ENCODE results near the gene C1orf198. TPM values are rescaled to one million over a fixed set of nuclear protein-coding genes. Genes with fewer than 3 reads are reported as not detected.

The C1orf198 gene
- total RNA-seq, 2 experiments from 2014 or later, result 6.2 to 6.9 TPM

GRCh38 chr1:230898748-230899147, 30.4 kb upstream of the C1orf198 start:
- Mint-ChIP-seq H3K4me3 (no peak overlapping the region), H3K27ac (no peak overlapping the region), H3K36me3 (ENCODE audit: low read depth) (no peaks in the 10 kb centered on the region), H3K27me3 (no peaks in the 10 kb centered on the region), H3K9me3 (no peaks in the 10 kb centered on the region), H3K4me1 (ENCODE audit: low read depth) (no peaks in the 10 kb centered on the region)
- intact Hi-C loops (cut with micrococcal nuclease), result no loop called here
- no peak for ATAC-seq
- ChIA-PET POLR2A (interaction anchor here (0.6 to 0.7 kb wide), 2 partner anchors 312 to 812 kb away, joined by 3 read pairs; no protein-coding TSS in a partner anchor), CTCF (interaction anchor here (1.2 kb wide), 1 partner anchor 18 kb away, joined by 3 read pairs; no protein-coding TSS in a partner anchor)
- no peak for DNase-seq
- TF ChIP-seq, protein P1, sequence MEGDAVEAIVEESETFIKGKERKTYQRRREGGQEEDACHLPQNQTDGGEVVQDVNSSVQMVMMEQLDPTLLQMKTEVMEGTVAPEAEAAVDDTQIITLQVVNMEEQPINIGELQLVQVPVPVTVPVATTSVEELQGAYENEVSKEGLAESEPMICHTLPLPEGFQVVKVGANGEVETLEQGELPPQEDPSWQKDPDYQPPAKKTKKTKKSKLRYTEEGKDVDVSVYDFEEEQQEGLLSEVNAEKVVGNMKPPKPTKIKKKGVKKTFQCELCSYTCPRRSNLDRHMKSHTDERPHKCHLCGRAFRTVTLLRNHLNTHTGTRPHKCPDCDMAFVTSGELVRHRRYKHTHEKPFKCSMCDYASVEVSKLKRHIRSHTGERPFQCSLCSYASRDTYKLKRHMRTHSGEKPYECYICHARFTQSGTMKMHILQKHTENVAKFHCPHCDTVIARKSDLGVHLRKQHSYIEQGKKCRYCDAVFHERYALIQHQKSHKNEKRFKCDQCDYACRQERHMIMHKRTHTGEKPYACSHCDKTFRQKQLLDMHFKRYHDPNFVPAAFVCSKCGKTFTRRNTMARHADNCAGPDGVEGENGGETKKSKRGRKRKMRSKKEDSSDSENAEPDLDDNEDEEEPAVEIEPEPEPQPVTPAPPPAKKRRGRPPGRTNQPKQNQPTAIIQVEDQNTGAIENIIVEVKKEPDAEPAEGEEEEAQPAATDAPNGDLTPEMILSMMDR (IDR thresholded peaks at IDR 0.05), result no peak

DNA sequence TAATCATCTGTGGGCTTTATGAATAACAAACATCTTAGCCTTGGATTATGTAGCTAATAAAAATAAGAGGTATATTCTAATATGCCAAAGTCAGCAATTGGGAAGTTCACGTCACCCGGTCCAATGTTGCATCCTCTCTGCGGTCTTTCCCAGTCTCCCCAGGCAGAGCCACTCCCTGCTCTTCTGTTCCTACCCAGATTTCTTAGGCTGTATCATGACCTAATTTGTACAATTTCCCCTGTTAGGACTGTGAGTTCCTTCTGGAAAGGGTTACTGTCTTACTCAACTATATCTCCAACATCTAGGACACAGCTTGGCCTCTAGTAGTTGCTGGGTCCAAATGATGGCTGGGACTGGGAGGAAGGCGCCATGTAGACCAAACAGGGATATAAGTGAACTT, 29.8 kb upstream of the C1orf198 start:
- no peak for DNase-seq

GRCh38 chr1:230896779-230897178, 28.5 kb upstream of the C1orf198 start:
- ATAC-seq (no peak), DNase-seq (no peak)
- H3K36me3 Mint-ChIP-seq (ENCODE audit: low read depth), result no peaks in the 10 kb centered on the region
- no peaks in the 10 kb centered on the region for H3K4me1 Mint-ChIP-seq (ENCODE audit: low read depth)
- no peak overlapping the region for H3K27ac Mint-ChIP-seq
- H3K9me3 Mint-ChIP-seq, result no peaks in the 10 kb centered on the region
- H3K4me3 Mint-ChIP-seq, result no peak overlapping the region
- CTCF ChIA-PET, result interaction anchor here (1.5 kb wide), 1 partner anchor 55 kb away, joined by 4 read pairs; no protein-coding TSS in a partner anchor
- POLR2A ChIA-PET, result no interaction called here
- intact Hi-C loops (cut with micrococcal nuclease), result no loop called here
- TF ChIP-seq, protein P1 (IDR thresholded peaks at IDR 0.05), result no peak
- H3K27me3 Mint-ChIP-seq, result no peaks in the 10 kb centered on the region

More for the DNA sequence above, 29.8 kb upstream of the C1orf198 start:
- no peaks in the 10 kb centered on the region for H3K27me3 Mint-ChIP-seq
- H3K9me3 Mint-ChIP-seq, result no peaks in the 10 kb centered on the region
- TF ChIP-seq, protein P1 (IDR thresholded peaks at IDR 0.05), result no peak
- H3K4me3 Mint-ChIP-seq, result no peak overlapping the region
- H3K4me1 Mint-ChIP-seq (ENCODE audit: low read depth), result no peaks in the 10 kb centered on the region
- CTCF ChIA-PET, result interaction anchor here (0.8 to 1.5 kb wide), 2 partner anchors 15 to 57 kb away, joined by 3 to 4 read pairs; no protein-coding TSS in a partner anchor
- H3K27ac Mint-ChIP-seq, result no peak overlapping the region
- no peak for ATAC-seq
- H3K36me3 Mint-ChIP-seq (ENCODE audit: low read depth), result no peaks in the 10 kb centered on the region
- POLR2A ChIA-PET, result interaction anchor here (0.6 to 0.7 kb wide), 2 partner anchors 313 to 812 kb away, joined by 3 read pairs; no protein-coding TSS in a partner anchor
- intact Hi-C loops (cut with micrococcal nuclease), result no loop called here

GRCh38 chr1:230895452-230895851, 27.1 kb upstream of the C1orf198 start:
- Mint-ChIP-seq H3K27ac (no peak overlapping the region), H3K4me1 (ENCODE audit: low read depth) (no peaks in the 10 kb centered on the region), H3K27me3 (no peaks in the 10 kb centered on the region), H3K9me3 (no peaks in the 10 kb centered on the region), H3K4me3 (no peak overlapping the region), H3K36me3 (ENCODE audit: low read depth) (no peaks in the 10 kb centered on the region)
- TF ChIP-seq, protein P1 (IDR thresholded peaks at IDR 0.05), result no peak
- ATAC-seq (no peak), DNase-seq (no peak)
- CTCF ChIA-PET, result interaction anchor here (1.3 kb wide), 1 partner anchor 98 kb away, joined by 3 read pairs; no protein-coding TSS in a partner anchor
- POLR2A ChIA-PET, result no interaction called here
- intact Hi-C loops (cut with micrococcal nuclease), result no loop called here

- CTCF ChIA-PET, result interaction anchor here (1.3 kb wide), 1 partner anchor 99 kb away, joined by 3 read pairs; no protein-coding TSS in a partner anchor
Measured at GRCh38 chr1:230894664-230895063, 26.3 kb upstream of the C1orf198 start.

More at GRCh38 chr1:230894664-230895063, 26.3 kb upstream of the C1orf198 start:
- no peaks in the 10 kb centered on the region for H3K27me3 Mint-ChIP-seq
- no peak overlapping the region for H3K4me3 Mint-ChIP-seq
- no peak overlapping the region for H3K27ac Mint-ChIP-seq
- TF ChIP-seq, protein P1 (IDR thresholded peaks at IDR 0.05), result no peak
- no peaks in the 10 kb centered on the region for H3K9me3 Mint-ChIP-seq
- ATAC-seq (no peak), DNase-seq (no peak)
- POLR2A ChIA-PET, result no interaction called here
- no peaks in the 10 kb centered on the region for H3K36me3 Mint-ChIP-seq (ENCODE audit: low read depth)
- intact Hi-C loops (cut with micrococcal nuclease), result no loop called here
- no peaks in the 10 kb centered on the region for H3K4me1 Mint-ChIP-seq (ENCODE audit: low read depth)

All from activated CD8-positive, alpha-beta T cell treated with anti-CD3 and anti-CD28 coated beads for 36 hours (primary cell).